Heart left ventricle (tissue), 16 donors: ENCODE measurements around the gene MRM2. TPM values are rescaled to one million over a fixed set of nuclear protein-coding genes. Genes with fewer than 3 reads are reported as not detected.

Experiments used
- ATAC-seq, 4 donors: fragments of 200-7000 bp; cut with Tn5 transposase; one replicate each; pipeline ENCODE4 v1.9.1; 2020 to 2022; ENCODE audit warnings: moderate library complexity in 4 of 4, mild to moderate bottlenecking in 3 of 4, moderate number of reproducible peaks in 1 of 4
- DNase-seq, 5 donors: peaks; one replicate each; pipeline ENCODE4 v3.0.0-alpha.2; 2020
- H3K27ac ChIP-seq, 12 donors: fragments of 200-600 bp; sonication (generic) in 4 of 12; one replicate each; pipeline versions ENCODE4 v1.5.0 to v1.8.0; 2016 to 2022; ENCODE audit warnings: mild to moderate bottlenecking in 2 of 12
- H3K27me3 ChIP-seq, 9 donors: fragments of 200-600 bp; sonication (generic) in 2 of 9; one replicate each; pipeline versions ENCODE4 v1.5.1 to v1.8.0; 2016 to 2022; ENCODE audit warnings: mild to moderate bottlenecking in 3 of 9
- H3K36me3 ChIP-seq, 9 donors: fragments of 200-600 bp; sonication (generic) in 2 of 9; one replicate each; pipeline versions ENCODE4 v1.5.0 to v1.8.0; 2018 to 2022; ENCODE audit warnings: mild to moderate bottlenecking in 2 of 9
- H3K4me1 ChIP-seq, 12 donors: fragments of 200-600 bp; sonication (generic) in 4 of 12; one replicate each; pipeline versions ENCODE4 v1.5.0 to v1.8.0; 2016 to 2022; ENCODE audit warnings: mild to moderate bottlenecking in 3 of 12
- H3K4me3 ChIP-seq, 12 donors: fragments of 200-600 bp; sonication (generic) in 4 of 12; one replicate each; pipeline versions ENCODE4 v1.5.0 to v1.8.0; 2017 to 2022; ENCODE audit warnings: mild to moderate bottlenecking in 9 of 12, moderate library complexity in 4 of 12
- H3K9me3 ChIP-seq, 12 donors: fragments of 200-600 bp; sonication (generic) in 4 of 12; one replicate each; pipeline versions ENCODE4 v1.5.0 to v1.8.0; 2016 to 2022; ENCODE audit warnings: mild to moderate bottlenecking in 1 of 12
- POLR2A ChIP-seq, 2 donors: fragments of 450-650 bp; IDR thresholded peaks; one replicate each; pipeline ENCODE4 v1.6.1; 2017; ENCODE audit warnings: antibody characterized with exemption in 2 of 2, mild to moderate bottlenecking in 2 of 2, moderate library complexity in 2 of 2
- WGBS, 4 donors: extraction: QIAGEN DNeasy Blood & Tissue Kit in 2 of 4; methylation state at CpG; one replicate each; pipeline versions ENCODE4 v1.1.5 to v1.1.7; 2013 to 2018; 5-methylcytosine and 5-hydroxymethylcytosine counted together
- intact Hi-C, 10 donors: fragments of 100-400 bp; cut with DNase I; formaldehyde crosslinking; loops; one replicate each; pipeline versions ENCODE4 v1.11.1 to v1.14.2; 2022
- polyA plus RNA-seq, 2 donors: library from polyadenylated mRNA; stranded (reverse); fragments of 200-250 nt; gene quantifications; one replicate each; pipeline ENCODE4 v1.2.3, GENCODE V29; 2013
- total RNA-seq, 9 donors: library from RNA; depleted of rRNA in 2 of 9; stranded (reverse); fragments of >200 nt in 2 of 9; fragmentation: NEBNext Ultra II Directional in 3 of 9; extraction: Animal tissue kit (Norgen Biotek cat#: 25700) in 3 of 9; gene quantifications; one replicate each; pipeline versions ENCODE4 v1.1.0 to v1.2.4, GENCODE V29; 2016 to 2023
- TF ChIP-seq, protein P1 (sequence below), 12 donors: fragments of 200-600 bp; sonication (generic) in 4 of 12; IDR thresholded peaks; one replicate each; pipeline versions ENCODE4 v1.5.0 to v1.8.0; 2018 to 2022; ENCODE audit warnings: antibody characterized with exemption in 12 of 12, mild to moderate bottlenecking in 5 of 12
- donor health status: ischemic (EF 13 %, LVEDD 7.1; RV severe dilation, severe dysfunction).
- donor health status: healthy with polysubstance abuse.
- donor health status: DM: no; HTN: yes; CAD: no.
- donor health status: DM: no; HTN: no; CAD: no.
- donor health status: ischemic (EF 25% LVEDD 6.9; RV normal size, moderate dysfunction).
- donor health status: ischemic (EF 25% LVEDD 5.7; RV mildly dilated, moderate dysfunction).
- donor health status: healthy.
- donor health status: DM: yes; HTN: yes; CAD: no.
- donor health status: ischemic (EF 35%, LVEDD 5.7; RV mildly dilated, moderate dysfunction).
- donor health status: nonischemic (EF 11% LVEDD 7.7; RV severe dilation, severe dysfunction).
- donor health status: DM: yes; HTN: yes; CAD: no.
- donor health status: PGD.
- donor health status: ischemic (EF 29% LVEDD 5.4; RV normal size, mild dysfunction).
- donor health status: nonischemic (EF 23%, LVEDD 6.1; RV moderate dilation, normal function).

Gene MRM2
- total and polyA plus RNA-seq, 11 donors = 14.2 to 31.5 (median 20.3) TPM

DNA sequence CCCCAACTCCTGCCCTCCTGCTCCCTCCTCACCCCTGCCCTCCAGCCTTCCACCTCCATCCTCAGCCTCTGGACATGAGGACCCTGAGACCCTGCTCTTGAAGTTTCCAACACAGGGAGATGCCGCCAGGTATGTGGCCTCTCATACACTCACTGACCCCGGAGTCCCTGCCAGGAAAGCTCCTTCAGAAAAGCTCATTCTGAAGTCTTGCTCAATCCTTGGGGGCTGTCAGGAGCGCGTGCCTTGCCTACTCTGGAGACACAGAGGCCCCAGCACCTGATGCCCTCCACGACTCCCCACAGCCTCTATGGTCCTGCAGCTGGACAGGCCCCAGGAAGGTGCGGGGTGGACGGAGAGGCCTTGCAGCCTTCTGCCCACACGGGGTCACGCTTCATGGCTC, 11.0 kb upstream of the MRM2 start:
- ATAC-seq = no peak
- H3K27ac ChIP-seq = no peak overlapping the region
- no peaks in the 10 kb centered on the region for H3K9me3 ChIP-seq
- H3K4me1 ChIP-seq = peaks cover 0 to 19% (median 3%) of the 10 kb centered on the region in 12 donors
- no peaks in the 10 kb centered on the region for H3K27me3 ChIP-seq
- peaks cover 0 to 50% (median 20%) of the 10 kb centered on the region in 9 donors for H3K36me3 ChIP-seq
- no peak overlapping the region for H3K4me3 ChIP-seq
- TF ChIP-seq, protein P1, sequence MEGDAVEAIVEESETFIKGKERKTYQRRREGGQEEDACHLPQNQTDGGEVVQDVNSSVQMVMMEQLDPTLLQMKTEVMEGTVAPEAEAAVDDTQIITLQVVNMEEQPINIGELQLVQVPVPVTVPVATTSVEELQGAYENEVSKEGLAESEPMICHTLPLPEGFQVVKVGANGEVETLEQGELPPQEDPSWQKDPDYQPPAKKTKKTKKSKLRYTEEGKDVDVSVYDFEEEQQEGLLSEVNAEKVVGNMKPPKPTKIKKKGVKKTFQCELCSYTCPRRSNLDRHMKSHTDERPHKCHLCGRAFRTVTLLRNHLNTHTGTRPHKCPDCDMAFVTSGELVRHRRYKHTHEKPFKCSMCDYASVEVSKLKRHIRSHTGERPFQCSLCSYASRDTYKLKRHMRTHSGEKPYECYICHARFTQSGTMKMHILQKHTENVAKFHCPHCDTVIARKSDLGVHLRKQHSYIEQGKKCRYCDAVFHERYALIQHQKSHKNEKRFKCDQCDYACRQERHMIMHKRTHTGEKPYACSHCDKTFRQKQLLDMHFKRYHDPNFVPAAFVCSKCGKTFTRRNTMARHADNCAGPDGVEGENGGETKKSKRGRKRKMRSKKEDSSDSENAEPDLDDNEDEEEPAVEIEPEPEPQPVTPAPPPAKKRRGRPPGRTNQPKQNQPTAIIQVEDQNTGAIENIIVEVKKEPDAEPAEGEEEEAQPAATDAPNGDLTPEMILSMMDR (IDR thresholded peaks at IDR 0.05) = no peak
- no peak for TF ChIP-seq POLR2A (IDR thresholded peaks at IDR 0.05)
- intact Hi-C loops = loop anchor here in 1 of 10 donors (5.0 kb wide), 1 partner anchor 94 kb away; no protein-coding TSS in a partner anchor
- DNase-seq = no peak
- WGBS, 4 donors = 88 to 97% (median 94%) methylated on average over 8 to 9 of the region's 9 CpGs

DNA sequence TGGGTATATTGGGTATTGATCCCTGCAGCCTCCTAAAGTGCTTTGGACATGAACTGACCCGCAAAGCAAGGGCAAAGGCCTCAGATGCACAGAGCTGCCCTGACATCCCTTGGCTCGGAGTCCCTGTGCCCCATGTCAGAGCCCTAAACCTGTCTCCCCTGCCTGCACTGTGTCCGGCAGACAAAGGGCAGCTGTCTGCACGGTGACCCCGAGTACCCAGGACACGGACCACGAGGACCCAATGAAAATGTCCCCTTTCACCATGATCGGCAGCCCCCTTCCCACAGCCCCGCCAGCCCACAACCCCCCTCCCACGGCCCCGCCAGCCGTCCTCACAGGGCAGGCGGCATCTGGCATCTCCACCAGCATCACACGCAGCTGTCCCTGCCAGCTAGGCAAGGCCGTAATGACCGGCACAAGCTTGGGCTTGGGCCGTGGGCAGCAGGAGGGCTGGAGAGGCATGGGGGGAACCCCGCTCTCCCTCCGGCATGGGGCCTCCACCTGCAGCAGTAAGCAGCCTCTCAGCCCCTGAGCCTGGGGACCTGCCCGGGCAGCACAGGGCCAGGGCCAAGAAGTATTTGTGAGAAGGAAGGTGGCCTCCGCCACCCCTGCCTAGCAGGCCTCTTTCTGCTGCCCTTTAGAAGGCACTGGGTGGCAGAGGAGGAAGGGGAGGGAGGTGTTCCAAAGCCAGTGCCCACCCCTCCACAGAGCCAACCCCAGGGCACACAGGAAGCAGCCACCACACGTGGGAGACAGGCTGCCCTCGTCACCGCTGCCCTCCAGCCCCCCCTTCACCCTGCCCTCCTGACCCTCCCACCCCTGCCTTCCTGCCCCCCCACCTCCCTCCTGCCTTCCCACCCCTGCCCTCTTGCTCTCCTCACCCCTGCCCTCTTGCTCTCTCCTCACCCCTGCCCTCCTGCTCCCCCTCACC, 10.1 kb upstream of the MRM2 start:
- 85 to 92% (median 86%) methylated on average over 9 to 24 of the region's 24 CpGs for WGBS, 4 donors
- H3K4me1 ChIP-seq = peaks cover 0 to 21% (median 3%) of the 10 kb centered on the region in 12 donors

DNA sequence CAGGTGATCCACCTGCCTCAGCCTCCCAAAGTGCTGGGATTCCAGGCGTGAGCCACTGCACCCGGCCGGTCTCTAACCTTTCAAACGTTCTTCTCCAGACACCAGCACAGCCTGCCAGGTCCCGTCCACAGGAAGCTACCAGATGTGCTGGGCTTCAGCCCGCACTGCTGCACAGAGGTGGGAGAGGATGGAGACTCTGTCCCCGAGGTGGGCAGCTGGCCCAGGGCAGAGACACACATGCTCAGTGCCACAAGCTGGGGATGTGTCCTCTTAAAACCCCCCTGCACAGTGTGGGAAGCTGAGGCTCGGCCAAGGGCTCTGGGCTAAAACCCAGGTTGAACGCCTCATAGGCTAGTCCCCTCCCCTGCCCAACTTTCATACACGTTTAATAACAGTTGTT, 9.4 kb upstream of the MRM2 start:
- WGBS, 4 donors = 79 to 86% (median 83%) methylated on average over 10 of the region's 10 CpGs
- Histone ChIP-seq H3K27me3 (no peaks in the 10 kb centered on the region), H3K9me3 (no peaks in the 10 kb centered on the region), H3K36me3 (peaks cover 0 to 36% (median 8%) of the 10 kb centered on the region in 9 donors), H3K27ac (no peak overlapping the region), H3K4me1 (peaks cover 0 to 29% (median 3%) of the 10 kb centered on the region in 12 donors), H3K4me3 (no peak overlapping the region)
- DNase-seq = no peak
- no peak for TF ChIP-seq POLR2A (IDR thresholded peaks at IDR 0.05)
- TF ChIP-seq, protein P1 (IDR thresholded peaks at IDR 0.05) = no peak
- intact Hi-C loops = loop anchor here in 1 of 10 donors (5.0 kb wide), 1 partner anchor 96 kb away; no protein-coding TSS in a partner anchor
- ATAC-seq = no peak

More for the DNA sequence above, 10.1 kb upstream of the MRM2 start:
- Histone ChIP-seq H3K4me3 (no peak overlapping the region), H3K27me3 (no peaks in the 10 kb centered on the region), H3K9me3 (no peaks in the 10 kb centered on the region), H3K36me3 (peaks cover 0 to 43% (median 15%) of the 10 kb centered on the region in 9 donors), H3K27ac (no peak overlapping the region)
- intact Hi-C loops = loop anchor here in 1 of 10 donors (5.0 kb wide), 1 partner anchor 95 kb away; no protein-coding TSS in a partner anchor
- ATAC-seq = no peak
- TF ChIP-seq, protein P1 (IDR thresholded peaks at IDR 0.05) = no peak
- no peak for TF ChIP-seq POLR2A (IDR thresholded peaks at IDR 0.05)
- no peak for DNase-seq

DNA sequence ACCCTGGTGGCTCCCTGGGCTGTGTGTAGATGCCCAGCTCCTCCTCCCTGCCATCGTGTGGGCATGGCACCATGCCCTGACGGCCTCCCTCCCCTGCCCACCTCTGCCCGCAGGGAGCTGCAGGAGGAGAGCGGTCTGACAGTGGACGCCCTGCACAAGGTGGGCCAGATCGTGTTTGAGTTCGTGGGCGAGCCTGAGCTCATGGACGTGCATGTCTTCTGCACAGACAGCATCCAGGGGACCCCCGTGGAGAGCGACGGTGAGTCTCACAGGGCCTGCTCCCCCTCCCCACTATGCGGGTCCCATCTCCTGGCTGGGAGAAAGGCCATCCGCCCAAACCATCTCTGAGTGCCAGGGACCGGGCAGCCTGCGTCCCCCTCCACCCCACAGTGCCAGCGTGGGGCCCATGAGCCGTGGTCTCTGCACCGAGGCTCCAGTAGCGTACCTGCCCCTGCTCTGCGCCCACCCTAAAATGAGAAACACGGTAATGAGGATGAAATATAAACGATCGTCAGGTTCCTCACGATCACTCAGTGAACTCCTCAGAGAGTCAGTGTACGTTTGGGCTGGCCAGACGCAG, 7.8 kb upstream of the MRM2 start:
- H3K27me3 ChIP-seq = no peaks in the 10 kb centered on the region
- peaks cover 0 to 37% (median 3%) of the 10 kb centered on the region in 12 donors for H3K4me1 ChIP-seq
- H3K36me3 ChIP-seq = peaks cover 0 to 22% (median 2%) of the 10 kb centered on the region in 9 donors
- intact Hi-C loops = loop anchor here (2.0 to 10.0 kb wide), 6 partner anchors 62 to 105 kb away; partner anchors contain the start of genes EIF3B (in 4 of the 10) and SNX8 (in 3 of the 10)
- WGBS, 4 donors = 77 to 89% (median 85%) methylated on average over 27 of the region's 27 CpGs
- H3K4me3 ChIP-seq = no peak overlapping the region
- peak overlapping the region in 5 of 12 donors; percentile 55 to 85 (median 64) for H3K27ac ChIP-seq
- DNase-seq = no peak
- no peak for TF ChIP-seq POLR2A (IDR thresholded peaks at IDR 0.05)
- TF ChIP-seq, protein P1 (IDR thresholded peaks at IDR 0.05) = no peak
- no peak for ATAC-seq
- no peaks in the 10 kb centered on the region for H3K9me3 ChIP-seq
